IPS DF 4.7 (cell line): Measurements from ENCODE around the gene LILRA1.
"Not testable (repeated sequence)": the region's sequence is repeated elsewhere in the genome, so short reads cannot be mapped to it uniquely, and the experiment has no call there.

Experiments
- DNase-seq: peaks from one replicate; pipeline ENCODE4 v3.0.0-alpha.2; 2013; ENCODE audit warnings: low spot score; ENCODE audit errors: extremely low read depth

LILRA1 gene

DNA sequence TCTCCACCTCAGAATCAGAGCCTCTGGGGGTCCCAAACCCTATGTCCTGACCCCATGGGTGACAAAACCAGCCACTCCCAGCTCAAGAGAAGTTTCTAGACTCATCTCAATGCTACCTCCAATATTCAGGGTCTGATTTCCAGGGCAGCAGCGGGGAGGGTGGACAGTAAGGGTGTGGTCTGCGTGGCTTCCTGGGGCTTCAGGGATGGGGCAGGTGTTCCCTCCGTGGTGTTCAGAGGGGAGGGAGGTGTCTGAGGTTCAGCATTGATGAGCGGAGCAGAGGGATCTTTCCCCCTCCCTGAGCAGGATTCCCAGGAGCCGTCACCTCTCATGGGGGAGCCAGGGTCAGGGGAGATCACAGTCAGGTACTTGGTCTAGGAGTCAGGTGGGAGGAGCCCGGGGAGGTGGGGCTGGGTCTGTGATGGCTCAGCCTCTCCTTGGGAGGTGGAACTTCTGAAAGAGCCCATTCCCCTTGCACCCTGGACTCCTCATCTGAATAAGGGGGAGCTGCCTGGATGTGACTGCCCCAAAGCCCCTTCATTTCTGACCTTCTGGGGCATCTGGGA lies 16.9 kb upstream of the LILRA1 start:
- DNase-seq, result no peak

DNA sequence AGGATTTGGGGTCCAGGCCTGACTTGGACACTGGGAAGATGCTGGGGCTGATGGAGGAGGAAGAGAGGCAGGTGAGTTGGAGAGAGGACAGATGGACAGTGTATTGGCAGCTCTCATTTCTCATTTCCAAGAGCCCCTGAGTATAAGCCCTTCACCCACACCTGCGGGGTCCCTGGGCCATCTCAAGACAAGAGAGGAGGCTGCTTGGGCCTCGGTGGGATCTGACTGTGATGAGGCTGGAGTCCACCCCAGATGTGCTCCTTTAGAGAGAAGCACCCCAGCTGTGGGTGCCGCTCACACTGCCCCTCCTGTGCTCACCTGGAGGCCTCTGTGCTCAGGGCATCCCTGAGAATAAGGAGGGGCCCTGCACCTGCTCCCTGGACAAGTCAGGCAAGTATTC lies 16.1 kb upstream of the LILRA1 start:
- no peak for DNase-seq

DNA sequence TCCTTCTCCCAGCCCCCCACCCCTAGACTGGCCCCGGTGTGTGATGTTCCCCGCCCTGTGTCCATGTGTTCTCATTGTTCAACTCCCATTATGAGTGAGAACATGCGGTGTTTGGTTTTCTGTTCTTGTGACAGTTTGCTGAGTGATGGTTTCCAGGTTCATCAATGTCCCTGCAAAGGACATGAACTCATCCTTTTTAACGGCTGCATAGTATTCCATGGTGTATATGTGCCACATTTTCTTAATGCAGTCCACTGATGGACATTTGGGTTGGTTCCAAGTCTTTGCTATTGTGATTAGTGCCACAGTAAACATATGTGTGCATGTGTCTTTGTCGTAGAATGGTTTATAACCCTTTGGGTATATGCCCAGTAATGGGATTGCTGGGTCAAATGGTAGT lies 15.2 kb upstream of the LILRA1 start:
- DNase-seq, result not testable (repeated sequence)

DNA sequence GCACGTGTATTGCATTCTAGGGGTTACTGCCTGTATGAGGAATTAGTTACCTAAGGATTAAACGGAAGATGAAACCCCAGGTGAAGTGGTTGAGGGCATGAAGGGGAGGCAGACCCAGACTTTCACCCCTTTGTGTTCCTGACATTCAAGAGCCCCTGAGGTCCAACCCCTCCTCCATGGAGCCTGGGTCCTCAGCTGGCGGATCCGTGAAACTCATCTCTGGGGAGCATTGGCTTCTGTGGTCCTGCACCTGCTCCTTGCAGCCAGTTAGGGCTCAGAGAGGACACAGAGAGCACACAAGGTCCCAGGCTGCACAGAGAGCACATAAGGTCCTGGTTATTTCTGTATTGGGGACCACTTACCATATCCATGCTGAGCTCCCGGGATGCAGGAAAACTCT lies 7.0 kb upstream of the LILRA1 start:
- no peak for DNase-seq

DNA sequence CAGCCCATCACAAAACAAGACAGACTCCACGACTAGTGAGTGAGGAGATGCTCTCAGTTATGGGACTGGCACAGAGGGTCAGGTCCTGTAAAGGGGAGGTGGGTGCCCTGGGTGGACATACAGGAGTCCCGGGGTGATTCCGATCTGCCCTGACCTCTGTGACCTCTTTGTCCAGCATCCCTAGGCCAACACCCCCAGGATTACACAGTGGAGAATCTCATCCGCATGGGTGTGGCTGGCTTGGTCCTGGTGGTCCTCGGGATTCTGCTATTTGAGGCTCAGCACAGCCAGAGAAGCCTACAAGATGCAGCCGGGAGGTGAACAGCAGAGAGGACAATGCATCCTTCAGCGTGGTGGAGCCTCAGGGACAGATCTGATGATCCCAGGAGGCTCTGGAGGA lies 6.4 kb upstream of the LILRA1 start:
- no peak for DNase-seq

DNA sequence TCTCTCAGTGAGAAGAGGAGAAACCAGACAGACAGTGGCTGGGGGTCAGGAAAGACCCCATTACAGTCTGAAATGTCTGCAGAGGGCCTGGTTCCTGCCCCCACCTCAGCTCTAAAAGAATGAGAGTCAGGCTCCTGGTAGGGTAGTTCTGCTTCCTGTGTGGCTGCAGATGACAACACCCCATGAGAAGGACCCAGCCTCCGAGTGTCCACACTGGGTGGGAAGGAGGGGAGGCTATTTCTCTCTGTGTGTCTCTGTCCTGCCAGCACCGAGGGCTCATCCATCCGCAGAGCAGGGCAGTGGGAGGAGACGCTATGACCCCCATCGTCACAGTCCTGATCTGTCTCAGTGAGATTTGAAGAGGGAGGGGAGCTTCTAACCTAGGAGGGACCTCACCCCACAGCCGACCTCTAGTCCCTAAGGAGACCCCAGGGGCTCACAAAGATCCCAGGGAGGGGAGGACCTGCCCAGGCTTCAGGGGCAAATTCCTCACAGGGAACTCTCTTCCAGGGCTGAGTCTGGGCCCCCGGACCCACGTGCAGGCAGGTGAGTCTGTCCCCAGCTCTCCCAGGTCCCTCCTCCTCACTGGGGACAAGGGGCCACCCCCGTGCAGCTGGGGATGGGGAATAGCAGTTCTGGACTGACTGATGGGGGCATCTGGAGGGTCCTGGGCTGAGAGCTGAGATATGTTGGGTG lies 647 bp downstream of the LILRA1 start:
- DNase-seq, result not testable (repeated sequence)

DNA sequence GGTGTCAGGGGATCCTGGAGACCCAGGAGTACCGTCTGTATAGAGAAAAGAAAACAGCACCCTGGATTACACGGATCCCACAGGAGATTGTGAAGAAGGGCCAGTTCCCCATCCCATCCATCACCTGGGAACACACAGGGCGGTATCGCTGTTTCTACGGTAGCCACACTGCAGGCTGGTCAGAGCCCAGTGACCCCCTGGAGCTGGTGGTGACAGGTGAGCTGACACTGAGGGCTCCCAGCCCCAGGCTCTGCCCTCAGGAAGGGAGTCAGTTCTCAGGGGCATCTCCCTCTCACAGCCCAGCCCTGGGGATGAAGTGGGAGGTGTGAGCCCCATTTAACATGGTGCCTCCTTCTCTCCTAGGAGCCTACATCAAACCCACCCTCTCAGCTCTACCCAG lies 1.3 kb downstream of the LILRA1 start:
- DNase-seq, result no peak

DNA sequence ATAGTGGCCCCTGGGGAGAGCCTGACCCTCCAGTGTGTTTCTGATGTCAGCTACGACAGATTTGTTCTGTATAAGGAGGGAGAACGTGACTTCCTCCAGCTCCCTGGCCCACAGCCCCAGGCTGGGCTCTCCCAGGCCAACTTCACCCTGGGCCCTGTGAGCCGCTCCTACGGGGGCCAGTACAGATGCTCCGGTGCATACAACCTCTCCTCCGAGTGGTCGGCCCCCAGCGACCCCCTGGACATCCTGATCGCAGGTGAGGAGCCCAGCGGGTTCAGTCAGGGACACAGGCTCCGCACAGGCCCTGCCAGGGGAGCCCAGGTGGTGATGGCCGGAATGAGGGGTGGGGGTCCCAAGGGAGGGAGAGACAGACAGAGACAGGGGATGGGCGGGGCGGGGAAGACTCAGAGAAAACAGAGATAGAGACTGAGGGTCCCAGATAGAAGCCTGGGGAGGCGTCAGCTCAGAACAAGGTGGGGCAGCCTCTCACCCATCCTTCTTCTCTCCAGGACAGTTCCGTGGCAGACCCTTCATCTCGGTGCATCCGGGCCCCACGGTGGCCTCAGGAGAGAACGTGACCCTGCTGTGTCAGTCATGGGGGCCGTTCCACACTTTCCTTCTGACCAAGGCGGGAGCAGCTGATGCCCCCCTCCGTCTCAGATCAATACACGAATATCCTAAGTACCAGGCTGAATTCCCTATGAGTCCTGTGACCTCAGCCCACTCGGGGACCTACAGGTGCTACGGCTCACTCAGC lies 2.4 kb downstream of the LILRA1 start:
- not testable (repeated sequence) for DNase-seq

DNA sequence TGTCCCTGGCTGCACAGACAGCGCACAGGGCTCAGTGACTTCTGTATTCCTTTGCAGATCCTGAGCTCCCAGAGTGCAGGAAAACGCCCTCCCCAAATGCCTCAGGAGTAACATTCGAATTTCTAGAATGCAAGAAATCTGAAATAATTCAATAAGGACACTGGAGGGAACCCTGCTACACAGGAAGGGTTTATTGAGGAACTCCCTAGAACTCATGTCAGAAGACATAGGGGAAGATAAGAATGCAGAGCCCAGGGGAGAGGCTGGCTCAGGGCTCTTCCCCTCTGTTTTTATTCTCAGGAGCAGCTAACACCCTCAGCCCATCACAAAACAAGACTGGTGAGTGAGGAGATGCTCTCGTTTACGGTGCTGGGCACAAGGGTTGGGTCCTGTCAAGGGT lies 6.8 kb downstream of the LILRA1 start:
- no peak for DNase-seq

DNA sequence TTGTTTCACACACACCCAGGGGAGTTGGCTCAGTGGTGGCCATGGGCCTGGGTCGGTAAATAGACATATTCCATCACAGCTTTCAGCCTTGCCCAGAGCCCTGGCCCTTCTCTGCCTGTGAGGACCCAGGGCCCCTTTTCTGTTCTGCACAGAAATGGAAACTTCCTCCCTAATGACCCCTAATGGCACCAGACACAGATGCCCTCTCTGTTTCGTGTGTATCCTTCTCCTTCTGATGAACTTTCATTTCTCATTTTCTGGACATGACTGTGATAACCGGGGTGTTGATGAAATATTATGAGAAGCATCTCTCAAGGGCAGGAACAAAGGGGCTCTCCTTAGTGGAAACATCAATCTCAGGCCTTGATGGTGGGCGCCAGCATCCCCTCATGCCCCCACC lies 12.8 kb downstream of the LILRA1 start:
- DNase-seq, result no peak

DNA sequence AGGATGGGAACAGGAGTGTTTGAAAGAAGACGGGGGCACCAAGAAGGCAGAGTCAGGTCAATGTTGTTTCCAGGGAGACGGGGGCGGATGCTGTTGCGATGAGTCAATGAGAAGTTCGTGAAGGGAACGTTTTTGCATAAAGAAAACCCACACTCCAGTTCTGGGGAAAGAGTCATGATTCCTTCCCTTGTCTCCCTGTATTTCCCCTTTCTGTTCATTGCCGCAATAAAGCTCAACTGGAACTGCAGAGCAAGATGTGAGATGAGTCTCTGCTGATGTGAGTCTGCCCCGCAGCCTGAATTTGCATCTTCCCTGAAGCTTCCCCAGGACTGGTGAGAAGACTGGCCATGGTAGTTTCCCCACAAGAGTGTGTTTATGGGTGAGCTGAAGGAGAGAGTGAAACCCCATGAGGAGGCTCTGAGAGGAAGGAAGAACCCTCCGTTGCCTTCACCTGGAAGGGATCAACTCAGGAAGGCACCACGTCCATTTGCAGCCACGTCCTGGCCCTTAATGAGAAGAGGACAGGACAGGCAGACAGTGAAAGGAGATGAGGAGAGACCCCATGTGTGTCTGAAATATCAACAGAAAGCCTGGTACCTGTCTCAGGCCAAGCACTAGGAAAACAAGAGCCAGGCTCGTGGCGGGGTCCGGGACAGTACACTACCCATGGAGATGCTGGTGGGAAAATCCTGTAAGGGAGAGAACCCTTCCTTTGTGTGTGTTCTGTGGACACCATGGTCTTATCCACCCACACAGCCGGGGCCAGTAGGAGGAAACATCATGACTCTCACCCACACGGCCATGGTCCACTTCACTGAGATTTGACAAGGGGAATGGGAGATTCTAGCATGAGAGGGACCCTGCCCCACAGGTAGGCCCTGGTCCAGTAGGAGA lies 13.7 kb downstream of the LILRA1 start:
- no peak for DNase-seq

DNA sequence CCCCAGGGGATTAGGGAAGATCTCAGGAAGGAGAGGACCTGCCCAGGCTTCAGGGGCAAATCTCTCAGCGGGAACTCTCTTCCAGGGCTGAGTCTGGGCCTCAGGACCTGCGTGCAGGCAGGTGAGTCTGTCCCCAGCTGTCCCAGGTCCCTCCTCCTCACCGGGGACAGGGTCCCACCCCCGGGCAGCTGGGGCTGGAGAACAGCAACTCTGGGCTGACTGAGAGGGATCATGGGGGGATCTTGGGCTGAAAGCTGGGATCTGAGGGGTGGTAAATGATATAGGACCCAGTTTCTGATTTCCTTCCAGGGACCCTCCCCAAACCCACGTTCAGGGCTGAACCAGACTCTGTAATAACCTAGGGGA lies 14.3 kb downstream of the LILRA1 start:
- DNase-seq, result no peak

DNA sequence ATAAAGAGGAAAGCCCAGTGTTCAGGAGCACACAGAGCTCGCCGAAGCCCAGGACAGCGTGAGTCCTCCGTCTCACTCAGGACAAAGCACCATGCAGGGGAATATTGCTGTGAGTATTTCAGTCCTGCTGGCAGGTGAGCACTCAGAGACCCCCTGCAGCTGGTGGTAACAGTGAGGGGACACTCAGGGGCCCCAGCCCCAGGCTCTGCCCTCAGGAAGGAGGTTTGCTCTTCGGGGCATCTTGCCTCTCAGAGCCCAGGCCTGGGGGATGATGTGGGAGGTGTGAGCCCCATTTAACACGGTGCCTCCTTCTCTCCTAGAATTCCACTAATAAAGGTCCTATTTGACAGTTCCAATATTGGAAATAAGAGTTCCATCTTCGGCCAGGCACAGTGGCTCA lies 14.8 kb downstream of the LILRA1 start:
- no peak for DNase-seq

DNA sequence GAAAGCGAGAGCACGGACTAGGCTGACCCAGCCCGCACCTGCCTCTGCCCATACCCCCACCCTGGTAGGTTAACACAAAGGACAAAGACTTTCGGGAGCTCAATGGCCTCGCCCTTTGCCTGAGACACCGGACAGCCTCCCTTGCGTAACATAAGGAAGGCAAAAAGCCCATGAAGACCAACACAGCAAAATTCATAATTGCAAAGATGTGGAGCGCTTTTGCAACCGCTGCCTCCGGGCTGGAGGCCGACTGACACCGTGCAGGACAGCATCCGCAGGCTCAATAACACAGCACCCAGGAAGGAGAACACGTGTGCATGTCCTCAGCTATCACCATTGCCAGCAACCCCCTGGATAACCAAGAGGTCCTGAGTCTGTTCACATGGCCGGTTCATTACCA lies 15.4 kb downstream of the LILRA1 start:
- no peak for DNase-seq

DNA sequence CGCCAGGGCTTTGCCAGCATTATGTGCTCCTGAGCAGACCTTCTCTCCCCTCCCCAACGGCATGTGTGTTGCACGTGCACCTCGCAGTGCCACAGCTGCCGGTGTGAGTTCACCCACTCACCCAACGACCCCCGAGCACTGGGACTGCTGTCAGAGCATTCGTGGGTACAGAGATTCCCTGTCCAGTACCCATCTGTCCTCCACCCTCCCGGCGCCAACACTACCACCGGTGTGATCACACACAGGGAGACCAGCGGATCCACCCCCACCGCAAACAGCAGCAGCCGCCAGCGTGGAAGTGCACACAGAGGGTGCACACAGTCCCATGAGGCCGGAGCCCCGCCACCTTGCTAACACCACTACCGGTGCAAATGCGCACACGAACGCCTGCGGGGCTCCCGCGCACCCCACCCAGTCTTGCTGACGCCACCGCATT lies 15.9 kb downstream of the LILRA1 start:
- DNase-seq, result no peak

DNA sequence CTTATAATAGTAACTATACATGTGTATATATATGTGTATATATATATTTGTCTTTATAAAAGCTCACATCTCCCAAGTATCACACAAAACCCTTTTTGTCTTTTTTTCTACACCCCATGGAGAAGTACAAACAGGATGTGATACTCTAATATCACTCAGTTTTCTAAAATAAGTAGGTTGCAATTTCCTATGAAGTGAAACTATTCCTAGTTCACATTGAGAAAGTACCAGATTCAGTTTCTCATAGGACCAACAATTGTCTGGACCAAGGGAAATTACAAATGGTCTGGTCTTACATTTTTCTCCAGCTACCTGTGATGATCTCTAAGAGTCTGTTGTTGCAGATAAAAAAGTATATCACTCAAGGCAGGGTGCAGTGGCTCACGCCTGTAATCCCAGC lies 19.0 kb downstream of the LILRA1 start:
- DNase-seq, result no peak

DNA sequence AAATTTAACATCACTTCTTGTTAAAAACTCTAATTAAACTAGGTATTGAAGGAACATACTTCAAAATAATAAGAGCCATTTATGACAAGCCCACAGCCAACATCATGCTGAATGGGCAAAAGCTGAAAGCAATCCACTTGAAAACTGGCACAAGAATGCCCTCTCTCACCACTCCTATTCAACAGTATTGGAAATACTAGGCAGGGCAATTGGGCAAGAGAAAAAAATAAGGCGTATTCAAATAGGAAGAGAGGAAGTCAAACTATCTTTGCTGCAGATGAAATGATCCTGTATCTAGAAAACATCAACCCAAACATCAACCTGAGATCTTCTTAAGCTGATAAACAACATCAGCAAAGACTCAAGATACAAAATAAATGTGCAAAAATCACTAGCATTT lies 21.3 kb downstream of the LILRA1 start:
- DNase-seq, result no peak

DNA sequence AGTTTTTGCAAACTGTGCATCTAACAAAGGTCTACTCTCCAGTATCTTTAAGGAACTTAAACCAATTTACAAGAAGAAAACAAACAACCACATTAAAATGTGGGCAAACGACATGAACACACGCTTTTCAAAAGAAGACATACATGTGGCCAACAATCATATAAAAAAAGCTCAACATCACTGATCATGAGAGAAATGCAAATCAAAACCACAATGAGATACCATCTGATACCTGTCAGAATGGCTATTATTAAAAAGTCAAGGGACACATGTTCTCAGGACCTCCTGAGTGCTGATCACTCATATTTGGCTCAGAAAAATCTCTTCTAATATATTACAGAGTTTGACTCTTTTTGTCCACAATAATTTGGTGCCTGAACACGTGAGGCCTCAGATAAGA lies 22.6 kb downstream of the LILRA1 start:
- DNase-seq, result no peak

DNA sequence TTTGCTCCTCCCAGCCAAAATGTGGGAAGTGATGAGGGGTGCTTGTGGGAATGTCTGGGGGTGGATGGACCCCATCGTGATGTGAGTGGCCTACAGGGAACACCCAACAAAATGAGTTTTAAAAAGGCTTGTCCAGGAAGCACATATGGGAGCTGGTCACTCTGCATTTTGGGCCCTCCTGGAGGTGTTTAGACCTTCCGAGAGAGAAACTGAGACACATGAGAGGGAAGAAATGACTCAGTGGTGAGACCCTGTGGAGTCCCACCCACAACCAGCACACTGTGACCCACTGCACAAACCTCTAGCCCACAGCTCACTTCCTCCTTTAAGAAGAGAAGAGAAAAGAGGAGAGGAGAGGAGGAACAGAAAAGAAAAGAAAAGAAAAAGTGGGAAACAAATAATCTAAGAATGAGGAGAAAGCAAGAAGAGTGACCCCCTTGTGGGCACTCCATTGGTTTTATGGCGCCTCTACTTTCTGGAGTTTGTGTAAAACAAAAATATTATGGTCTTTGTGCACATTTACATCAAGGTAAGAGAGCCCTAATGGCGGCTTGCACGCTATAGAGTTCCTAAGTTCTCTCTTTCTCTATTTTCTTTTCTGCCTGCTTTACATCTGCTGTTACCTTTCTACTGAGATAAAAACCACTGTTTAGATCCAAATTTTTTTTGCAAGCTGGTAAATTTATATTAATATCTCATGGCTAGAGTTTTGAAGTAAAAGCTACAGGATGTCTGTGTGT lies 23.6 kb downstream of the LILRA1 start:
- DNase-seq, result no peak

DNA sequence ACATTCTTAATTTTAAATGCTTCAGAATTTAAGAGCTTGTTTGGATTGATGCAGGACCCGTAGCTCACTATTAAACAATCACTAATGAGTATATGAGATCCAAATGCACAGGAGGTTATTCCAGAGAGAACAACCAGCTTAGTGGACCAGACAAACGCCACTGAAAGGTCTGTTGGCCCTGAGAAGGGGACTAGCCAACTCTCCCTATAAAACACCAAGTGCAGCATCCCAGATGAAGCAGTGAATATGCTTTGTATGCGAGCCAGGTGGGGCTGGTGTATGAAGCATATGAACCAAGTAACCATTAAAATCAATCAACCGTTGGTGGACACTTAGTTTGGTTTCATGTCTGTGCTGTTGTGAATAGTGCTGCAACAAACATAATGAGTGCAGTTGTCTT lies 27.0 kb downstream of the LILRA1 start:
- DNase-seq, result no peak

DNA sequence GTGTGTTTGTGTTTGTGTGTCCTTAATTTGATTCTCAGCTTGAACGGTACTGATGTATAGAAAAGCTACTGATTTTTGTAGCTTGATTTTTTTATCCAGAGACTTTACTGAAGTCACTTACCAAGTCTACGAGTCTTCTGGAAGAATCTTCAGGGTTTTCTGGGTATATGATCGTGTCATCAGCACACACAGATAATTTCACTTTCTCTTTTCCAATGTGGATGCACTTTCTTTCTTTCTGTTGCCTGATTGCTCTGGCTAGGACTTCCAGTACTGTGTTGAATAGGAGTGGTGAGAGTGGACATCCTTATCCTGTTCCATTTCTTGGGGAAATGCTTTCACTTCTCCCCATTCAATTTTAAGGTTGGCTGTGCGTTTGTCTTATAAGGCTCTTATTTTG lies 29.0 kb downstream of the LILRA1 start:
- no peak for DNase-seq
